IMR-90 (cell line): ENCODE results near the gene SRMS. TPM values are rescaled to one million over a fixed set of nuclear protein-coding genes. Genes with fewer than 3 reads are reported as not detected.

Source experiments
- ATAC-seq: fragments of 200-7000 bp; cut with Tn5 transposase; 2 replicates; pipeline ENCODE4 v1.9.1; 2020; ENCODE audit warnings: low read depth, mild to moderate bottlenecking, moderate library complexity
- BruUV-seq: library from RNA; stranded (reverse); fragments of 400-500 nt; replicated peaks from 2 replicates; lab custom pipeline; 2021; lab: Mats Ljungman, UMichigan
- CTCF ChIA-PET: fragments of 300-600 bp; formaldehyde crosslinking; extraction: SDS; loops from one replicate; lab custom pipeline; 2021; ENCODE audit warnings: antibody characterized with exemption; lab: Yijun Ruan, JAX
- POLR2A ChIA-PET: fragments of 300-600 bp; sonication (Branson Sonifier 250); formaldehyde crosslinking; loops from one replicate; lab custom pipeline; 2022; ENCODE audit warnings: antibody characterized with exemption; ENCODE audit not compliant: unreplicated experiment; lab: Charles Lee
- DNase-seq: peaks from one replicate; pipeline ENCODE4 v3.0.0; 2013
- H2AFZ ChIP-seq: replicated peaks from 2 replicates; pipeline ENCODE3; 2013; ENCODE audit warnings: low read length, mild to moderate bottlenecking; ENCODE audit not compliant: poor library complexity
- H2AK5ac ChIP-seq: 2 replicates; pipeline ENCODE4 v1.6.1; 2013; ENCODE audit warnings: low read depth, low read length, inconsistent platforms
- H2AK9ac ChIP-seq: replicated peaks from 2 replicates; pipeline ENCODE3; 2013; ENCODE audit warnings: mild to moderate bottlenecking, low read depth, low read length, moderate library complexity; ENCODE audit not compliant: poor library complexity
- H2BK120ac ChIP-seq: 2 replicates; pipeline ENCODE4 v1.6.1; 2013; ENCODE audit warnings: low read depth, low read length, inconsistent platforms
- H2BK15ac ChIP-seq: 3 replicates; pipeline ENCODE4 v1.6.1; 2013; ENCODE audit warnings: low read depth, low read length, inconsistent platforms
- H2BK20ac ChIP-seq: 2 replicates; pipeline ENCODE4 v1.6.1; 2013; ENCODE audit warnings: low read depth, mild to moderate bottlenecking, inconsistent platforms, low read length, moderate library complexity
- H2BK5ac ChIP-seq: 2 replicates; pipeline ENCODE4 v1.6.1; 2013; ENCODE audit warnings: mild to moderate bottlenecking, low read depth, low read length, inconsistent platforms; ENCODE audit not compliant: poor library complexity, severe bottlenecking
- H3K14ac ChIP-seq: replicated peaks from 2 replicates; pipeline ENCODE4 v1.6.1; 2013; ENCODE audit warnings: low read depth, low read length, inconsistent platforms
- H3K18ac ChIP-seq: 2 replicates; pipeline ENCODE4 v1.6.1; 2013; ENCODE audit warnings: low read depth, low read length, control low read depth
- H3K23ac ChIP-seq: 2 replicates; pipeline ENCODE4 v1.6.1; 2013; ENCODE audit warnings: low read depth, low read length, inconsistent platforms
- H3K27ac ChIP-seq: 2 replicates; pipeline ENCODE4 v1.5.1; 2013; ENCODE audit warnings: mild to moderate bottlenecking, control low read depth, low read length; ENCODE audit not compliant: insufficient read depth
- H3K27me3 ChIP-seq: 2 replicates; pipeline ENCODE4 v1.6.1; 2013; ENCODE audit warnings: low read length; ENCODE audit not compliant: control insufficient read depth, insufficient read depth
- H3K36me3 ChIP-seq: 2 replicates; pipeline ENCODE4 v1.6.1; 2013; ENCODE audit warnings: low read length, mixed read lengths; ENCODE audit not compliant: control insufficient read depth, insufficient read depth
- H3K4ac ChIP-seq: 2 replicates; pipeline ENCODE4 v1.6.1; 2013; ENCODE audit warnings: low read depth, low read length, inconsistent platforms
- H3K4me1 ChIP-seq: 2 replicates; pipeline ENCODE4 v1.6.1; 2013; ENCODE audit warnings: low read length, mixed read lengths; ENCODE audit not compliant: control insufficient read depth, insufficient read depth
- H3K4me2 ChIP-seq: 2 replicates; pipeline ENCODE4 v1.6.1; 2013; ENCODE audit warnings: low read depth, mild to moderate bottlenecking, control low read depth, low read length, moderate library complexity
- H3K4me3 ChIP-seq: 2 replicates; pipeline ENCODE4 v1.5.1; 2013; ENCODE audit warnings: low read depth, mild to moderate bottlenecking, control low read depth, low read length, moderate library complexity; ENCODE audit not compliant: insufficient read depth
- H3K56ac ChIP-seq: 2 replicates; pipeline ENCODE4 v1.6.1; 2013; ENCODE audit warnings: low read length, inconsistent platforms; ENCODE audit not compliant: insufficient read depth; ENCODE audit errors: extremely low read depth
- H3K79me1 ChIP-seq, 2 experiments: 2 replicates each; pipeline ENCODE4 v1.6.1; 2013; ENCODE audit warnings: low read length in 2 of 2, inconsistent platforms in 1 of 2, low read depth in 1 of 2
- H3K9ac ChIP-seq: 2 replicates; pipeline ENCODE4 v1.6.1; 2013; ENCODE audit warnings: low read depth, low read length, control low read depth
- H3K9me1 ChIP-seq: 2 replicates; pipeline ENCODE4 v1.6.1; 2013; ENCODE audit warnings: low read length, inconsistent platforms; ENCODE audit not compliant: insufficient read depth
- H3K9me3 ChIP-seq: 2 replicates; pipeline ENCODE4 v1.6.1; 2013; ENCODE audit warnings: low read length; ENCODE audit not compliant: control insufficient read depth, insufficient read depth
- H4K20me1 ChIP-seq: 2 replicates; pipeline ENCODE4 v1.6.1; 2013; ENCODE audit warnings: low read length, inconsistent platforms; ENCODE audit not compliant: insufficient read depth
- H4K5ac ChIP-seq: 2 replicates; pipeline ENCODE4 v1.6.1; 2013; ENCODE audit warnings: mild to moderate bottlenecking, low read depth, low read length, control low read depth
- H4K8ac ChIP-seq, 2 experiments: 2 replicates each; pipeline ENCODE4 v1.6.1; 2013; ENCODE audit warnings: low read depth in 2 of 2, low read length in 2 of 2, control low read depth in 1 of 2, inconsistent platforms in 1 of 2
- H4K91ac ChIP-seq: 2 replicates; pipeline ENCODE4 v1.6.1; 2013; ENCODE audit warnings: low read depth, low read length, inconsistent platforms; ENCODE audit not compliant: insufficient read depth
- BHLHE40 ChIP-seq: fragments of 150-350 bp; IDR thresholded peaks from 2 replicates; pipeline ENCODE4 v1.6.1; 2016; ENCODE audit warnings: mild to moderate bottlenecking, low read depth, low read length
- CEBPB ChIP-seq: IDR thresholded peaks from 2 replicates; pipeline ENCODE4 v1.6.1; 2012; ENCODE audit warnings: low read depth, low read length, improper control_type of control experiment
- CHD1 ChIP-seq: IDR thresholded peaks from 2 replicates; pipeline ENCODE4 v1.6.1; 2012; ENCODE audit warnings: low read depth, low read length, improper control_type of control experiment
- CTCF ChIP-seq: conservative IDR thresholded peaks from 2 replicates; pipeline ENCODE4 v1.5.1; 2012; ENCODE audit warnings: mild to moderate bottlenecking, low read depth, low read length, improper control_type of control experiment
- FOS ChIP-seq: fragments of 150-350 bp; IDR thresholded peaks from 2 replicates; pipeline ENCODE4 v1.6.1; 2016; ENCODE audit warnings: low read depth, low read length
- MAFK ChIP-seq: IDR thresholded peaks from 2 replicates; pipeline ENCODE4 v1.6.1; 2012; ENCODE audit warnings: low read depth, low read length, improper control_type of control experiment
- MAZ ChIP-seq: IDR thresholded peaks from 2 replicates; pipeline ENCODE4 v1.6.1; 2012; ENCODE audit warnings: low read depth, mild to moderate bottlenecking, low read length, improper control_type of control experiment, moderate library complexity, borderline replicate concordance
- MXI1 ChIP-seq: IDR thresholded peaks from 2 replicates; pipeline ENCODE4 v1.6.1; 2012; ENCODE audit warnings: low read depth, mild to moderate bottlenecking, low read length, moderate library complexity, borderline replicate concordance
- NFE2L2 ChIP-seq: fragments of 150-350 bp; IDR thresholded peaks from 2 replicates; pipeline ENCODE4 v1.6.1; 2016; ENCODE audit warnings: low read depth, mild to moderate bottlenecking, low read length
- POLR2A ChIP-seq: IDR thresholded peaks from 2 replicates; pipeline ENCODE4 v1.6.1; 2012; ENCODE audit warnings: mild to moderate bottlenecking, low read depth, low read length
- RAD21 ChIP-seq: IDR thresholded peaks from 2 replicates; pipeline ENCODE4 v1.6.1; 2012; ENCODE audit warnings: low read length, improper control_type of control experiment
- RCOR1 ChIP-seq: IDR thresholded peaks from 2 replicates; pipeline ENCODE4 v1.6.1; 2012; ENCODE audit warnings: mild to moderate bottlenecking, low read length, improper control_type of control experiment; ENCODE audit not compliant: insufficient replicate concordance
- RFX5 ChIP-seq: IDR thresholded peaks from 2 replicates; pipeline ENCODE4 v1.8.0; 2012; ENCODE audit warnings: low read depth, mild to moderate bottlenecking, low read length, moderate library complexity
- SMC3 ChIP-seq: fragments of 150-350 bp; IDR thresholded peaks from 2 replicates; pipeline ENCODE4 v1.6.1; 2016; ENCODE audit warnings: low read depth, mild to moderate bottlenecking, antibody characterized with exemption, low read length, moderate library complexity
- USF2 ChIP-seq: fragments of 150-350 bp; IDR thresholded peaks from 2 replicates; pipeline ENCODE4 v1.6.1; 2017; ENCODE audit warnings: mild to moderate bottlenecking, antibody characterized with exemption, low read length, low read depth
- WGBS, 2 experiments: methylation state at CpG; one replicate each; pipeline versions ENCODE4 v1.1.5 to v1.1.7; 2013; ENCODE audit warnings: missing lambda C conversion rate in 2 of 2; ENCODE audit not compliant: insufficient read length in 1 of 2; ENCODE audit errors: extremely low coverage in 2 of 2; 5-methylcytosine and 5-hydroxymethylcytosine counted together
- dilution Hi-C: fragments of 300-500 bp; cut with HindIII; formaldehyde crosslinking; loops from one replicate; pipeline ENCODE4 v1.14.3; 2018; ENCODE audit warnings: low sequenced_read_pairs; ENCODE audit not compliant: unreplicated experiment
- in situ Hi-C: fragments of 300-500 bp; cut with MboI; formaldehyde crosslinking; loops from 3 replicates; pipeline ENCODE4 v1.14.3; 2019; ENCODE audit warnings: low sequenced_read_pairs, inconsistent platforms, mixed read lengths
- intact Hi-C: fragments of 100-400 bp; cut with micrococcal nuclease; formaldehyde crosslinking; loops from 2 replicates; pipeline ENCODE4 v1.10.0; 2022
- polyA plus RNA-seq, 3 experiments: library from polyadenylated mRNA; depleted of rRNA; stranded (reverse); fragments of >200 nt; gene quantifications; 2 replicates each; pipeline ENCODE4 v1.2.3, GENCODE V29; 2012; ENCODE audit warnings: low replicate concordance in 1 of 3
- total RNA-seq: library from RNA; depleted of rRNA; stranded (reverse); fragments of >200 nt; gene quantifications from 2 replicates; pipeline ENCODE4 v1.2.3, GENCODE V29; 2012

Gene SRMS
- total and polyA plus RNA-seq, 2 of the 4 experiments (the other 2 are of a cell fraction) = not detected

GRCh38 chr20:63517376-63518309 lies 29.9 kb downstream of the SRMS start:
- ATAC-seq = no peak
- H2AFZ ChIP-seq = no peak overlapping the region
- no peak overlapping the region for H2BK5ac ChIP-seq
- dilution Hi-C loops (no loop called here), in situ Hi-C loops (no loop called here), intact Hi-C loops (no loop called here)
- H3K4ac ChIP-seq = no peak overlapping the region
- H3K9me3 ChIP-seq = no peaks in the 10 kb centered on the region
- no peak overlapping the region for H2BK120ac ChIP-seq
- ChIA-PET POLR2A (no interaction called here), CTCF (no interaction called here)
- no peak overlapping the region for H3K18ac ChIP-seq
- no peak overlapping the region for H4K8ac ChIP-seq
- H4K20me1 ChIP-seq = peaks cover 17% of the 10 kb centered on the region
- H2BK15ac ChIP-seq = no peak overlapping the region
- H3K4me3 ChIP-seq = no peak overlapping the region
- H2AK5ac ChIP-seq = no peak overlapping the region
- DNase-seq = no peak
- no peak overlapping the region for H3K27ac ChIP-seq
- no peak overlapping the region for H2BK20ac ChIP-seq
- H3K14ac ChIP-seq = no peak overlapping the region
- H3K9ac ChIP-seq = no peak overlapping the region
- H4K91ac ChIP-seq = no peak overlapping the region
- no peak overlapping the region for H3K4me2 ChIP-seq
- peaks cover 11% of the 10 kb centered on the region for H3K36me3 ChIP-seq
- peaks cover 12% of the 10 kb centered on the region for H3K4me1 ChIP-seq
- peaks cover 10% of the 10 kb centered on the region; the same call in 1 of the 2 replicates for H3K9me1 ChIP-seq
- no TSS peak for BruUV-seq
- H2AK9ac ChIP-seq = no peak overlapping the region
- H3K56ac ChIP-seq = no peak overlapping the region
- H3K27me3 ChIP-seq = no peaks in the 10 kb centered on the region; the same call in 1 of the 2 replicates
- WGBS, 2 experiments = 89% methylated on average over 13 of the region's 32 CpGs; no CpG with 5 or more reads in 1 of the 2 experiments
- H4K5ac ChIP-seq = no peak overlapping the region
- H3K23ac ChIP-seq = no peak overlapping the region
- peaks cover 12 to 25% of the 10 kb centered on the region in 2 experiments; a peak in 3 of 4 replicates for H3K79me1 ChIP-seq
- no peak for TF ChIP-seq FOS
- TF ChIP-seq CEBPB = no peak
- TF ChIP-seq USF2 = no peak
- TF ChIP-seq BHLHE40 = no peak
- no peak for TF ChIP-seq CTCF
- no peak for TF ChIP-seq RAD21
- TF ChIP-seq SMC3 = no peak
- TF ChIP-seq CHD1 = no peak
- no peak for TF ChIP-seq MXI1
- TF ChIP-seq NFE2L2 = no peak
- no peak for TF ChIP-seq RCOR1
- no peak for TF ChIP-seq POLR2A
- no peak for TF ChIP-seq MAFK
- no peak for TF ChIP-seq RFX5
- no peak for TF ChIP-seq MAZ
